PC-3 (cell line): ENCODE measurements around the gene STK4. TPM values are rescaled to one million over a fixed set of nuclear protein-coding genes. Genes with fewer than 3 reads are reported as not detected.

Source experiments
- ATAC-seq: fragments of 200-7000 bp; cut with Tn5 transposase; 2 replicates; pipeline ENCODE4 v1.9.1; 2020; ENCODE audit warnings: mild to moderate bottlenecking, moderate library complexity
- BruUV-seq: library from RNA; stranded (reverse); fragments of 400-500 nt; replicated peaks from 2 replicates; lab custom pipeline; 2021; lab: Mats Ljungman, UMichigan
- CTCF ChIA-PET: fragments of 300-600 bp; sonication (Branson Sonifier 250); formaldehyde crosslinking; loops from one replicate; lab custom pipeline; 2022; ENCODE audit warnings: antibody characterized with exemption; lab: Charles Lee
- POLR2A ChIA-PET: fragments of 300-600 bp; sonication (Branson Sonifier 250); formaldehyde crosslinking; loops from one replicate; lab custom pipeline; 2022; ENCODE audit warnings: antibody characterized with exemption; ENCODE audit not compliant: unreplicated experiment; lab: Charles Lee
- DNase-seq: peaks from one replicate; pipeline ENCODE4 v3.0.0-alpha.2; 2015
- H2AFZ ChIP-seq: fragments of 300-600 bp; sonication (generic); 2 replicates; pipeline ENCODE4 v1.6.0; 2016; ENCODE audit warnings: antibody characterized with exemption, low read length
- H3F3A ChIP-seq: fragments of 300-600 bp; sonication (generic); one replicate; pipeline ENCODE4 v1.6.0; 2017; ENCODE audit warnings: antibody characterized with exemption, low read length, control low read depth, mild to moderate bottlenecking; ENCODE audit not compliant: unreplicated experiment
- H3K27ac ChIP-seq: fragments of 300-600 bp; sonication (generic); 2 replicates; pipeline ENCODE4 v1.5.1; 2016; ENCODE audit warnings: mild to moderate bottlenecking, low read length
- H3K27me3 ChIP-seq: fragments of 300-600 bp; sonication (generic); 2 replicates; pipeline ENCODE4 v1.6.1; 2016; ENCODE audit warnings: low read length, mixed read lengths
- H3K36me3 ChIP-seq: fragments of 300-600 bp; sonication (generic); 2 replicates; pipeline ENCODE4 v1.6.1; 2016; ENCODE audit warnings: low read depth, mixed run types, low read length, mixed read lengths
- H3K4me1 ChIP-seq: fragments of 300-600 bp; sonication (generic); 2 replicates; pipeline ENCODE4 v1.5.1; 2016; ENCODE audit warnings: low read length; ENCODE audit not compliant: insufficient read depth
- H3K4me2 ChIP-seq: fragments of 300-600 bp; sonication (generic); 2 replicates; pipeline ENCODE4 v1.6.0; 2016; ENCODE audit warnings: low read length
- H3K4me3 ChIP-seq: fragments of 300-600 bp; sonication (generic); 2 replicates; pipeline ENCODE4 v1.5.1; 2016; ENCODE audit warnings: mild to moderate bottlenecking, low read length, mixed read lengths
- H3K79me2 ChIP-seq: fragments of 300-600 bp; sonication (generic); 2 replicates; pipeline ENCODE4 v1.6.1; 2017; ENCODE audit warnings: low read length, mixed read lengths
- H3K9ac ChIP-seq: fragments of 300-600 bp; sonication (generic); 2 replicates; pipeline ENCODE4 v1.6.0; 2016; ENCODE audit warnings: mild to moderate bottlenecking, low read length
- H3K9me2 ChIP-seq: fragments of 300-600 bp; sonication (generic); replicated peaks from 2 replicates; pipeline ENCODE4 v1.6.1; 2016; ENCODE audit warnings: mixed run types, low read length, mixed read lengths
- H3K9me3 ChIP-seq: fragments of 300-600 bp; sonication (generic); 2 replicates; pipeline ENCODE4 v1.6.1; 2016; ENCODE audit warnings: low read length, mixed read lengths
- H4K20me1 ChIP-seq: fragments of 300-600 bp; sonication (generic); 2 replicates; pipeline ENCODE4 v1.6.1; 2016; ENCODE audit warnings: low read length, mixed read lengths
- EZH2 ChIP-seq: fragments of 300-600 bp; sonication (generic); IDR thresholded peaks from one replicate; pipeline ENCODE4 v1.6.1; 2017; ENCODE audit warnings: antibody characterized with exemption, mild to moderate bottlenecking, low read length; ENCODE audit not compliant: unreplicated experiment
- EZH2phosphoT487 ChIP-seq: fragments of 300-600 bp; sonication (generic); IDR thresholded peaks from 2 replicates; pipeline ENCODE4 v1.6.1; 2018; ENCODE audit warnings: mild to moderate bottlenecking, antibody characterized with exemption, low read length, borderline replicate concordance
- intact Hi-C: fragments of 100-400 bp; cut with micrococcal nuclease; formaldehyde crosslinking; loops from 2 replicates; pipeline ENCODE4 v1.9.0; 2023
- total RNA-seq: library from RNA; depleted of rRNA; stranded (reverse); fragments of >200 nt; gene quantifications from 2 replicates; pipeline ENCODE4 v1.2.3, GENCODE V29; 2014
- TF ChIP-seq, protein P1 (sequence below): fragments of 300-600 bp; sonication (generic); conservative IDR thresholded peaks from 2 replicates; pipeline ENCODE4 v1.5.1; 2017; ENCODE audit warnings: antibody characterized with exemption, low read depth, mild to moderate bottlenecking, low read length

The STK4 gene
- total RNA-seq, 1 experiment from 2014 or later, result 18.6 TPM

DNA sequence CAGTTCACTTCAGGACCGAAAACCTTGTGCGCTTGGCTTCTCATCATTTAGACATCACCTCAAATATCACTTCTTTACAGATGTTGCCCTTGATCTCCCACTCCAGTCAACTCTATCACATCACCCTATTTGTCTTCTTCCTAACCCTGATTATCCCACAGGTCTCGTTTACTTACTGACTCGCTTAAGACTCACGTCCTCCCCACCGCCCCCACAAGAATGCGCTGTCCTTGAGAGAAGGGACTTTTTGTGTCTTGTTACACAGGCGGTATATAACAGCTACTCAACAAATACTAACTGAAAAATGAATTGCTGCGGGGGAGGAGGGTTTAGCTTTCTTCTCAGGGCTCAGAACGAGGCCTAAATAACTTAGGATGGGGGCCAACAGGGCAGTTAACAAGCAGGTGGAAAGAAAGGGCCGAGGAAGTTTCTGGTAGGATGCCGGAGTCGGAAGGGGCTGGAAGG is 6.6 kb upstream of the STK4 start:
- ChIA-PET POLR2A (interaction anchor here (0.6 to 0.9 kb wide), 3 partner anchors 48 to 314 kb away, joined by 3 to 8 read pairs (median 4); no protein-coding TSS in a partner anchor), CTCF (interaction anchor here (0.7 to 2.0 kb wide), 2 partner anchors 11 to 51 kb away, joined by 3 to 4 read pairs; no protein-coding TSS in a partner anchor)
- H3K9me2 ChIP-seq, result no peaks in the 10 kb centered on the region
- peak overlapping the region; percentile 91 for H3K9ac ChIP-seq
- BruUV-seq, result TSS peak; percentile 57
- peaks cover 32% of the 10 kb centered on the region for H3K36me3 ChIP-seq
- no peaks in the 10 kb centered on the region for H3K9me3 ChIP-seq
- TF ChIP-seq EZH2 (no peak), EZH2phosphoT487 (no peak)
- TF ChIP-seq, protein P1, sequence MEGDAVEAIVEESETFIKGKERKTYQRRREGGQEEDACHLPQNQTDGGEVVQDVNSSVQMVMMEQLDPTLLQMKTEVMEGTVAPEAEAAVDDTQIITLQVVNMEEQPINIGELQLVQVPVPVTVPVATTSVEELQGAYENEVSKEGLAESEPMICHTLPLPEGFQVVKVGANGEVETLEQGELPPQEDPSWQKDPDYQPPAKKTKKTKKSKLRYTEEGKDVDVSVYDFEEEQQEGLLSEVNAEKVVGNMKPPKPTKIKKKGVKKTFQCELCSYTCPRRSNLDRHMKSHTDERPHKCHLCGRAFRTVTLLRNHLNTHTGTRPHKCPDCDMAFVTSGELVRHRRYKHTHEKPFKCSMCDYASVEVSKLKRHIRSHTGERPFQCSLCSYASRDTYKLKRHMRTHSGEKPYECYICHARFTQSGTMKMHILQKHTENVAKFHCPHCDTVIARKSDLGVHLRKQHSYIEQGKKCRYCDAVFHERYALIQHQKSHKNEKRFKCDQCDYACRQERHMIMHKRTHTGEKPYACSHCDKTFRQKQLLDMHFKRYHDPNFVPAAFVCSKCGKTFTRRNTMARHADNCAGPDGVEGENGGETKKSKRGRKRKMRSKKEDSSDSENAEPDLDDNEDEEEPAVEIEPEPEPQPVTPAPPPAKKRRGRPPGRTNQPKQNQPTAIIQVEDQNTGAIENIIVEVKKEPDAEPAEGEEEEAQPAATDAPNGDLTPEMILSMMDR, result no peak
- peak overlapping the region; percentile 60; the same call in 1 of the 2 replicates for H2AFZ ChIP-seq
- ATAC-seq (peak; percentile 69), DNase-seq (peak; percentile 94)
- peak overlapping the region; percentile 93 for H3K4me2 ChIP-seq
- H3F3A ChIP-seq, result no peaks in the 10 kb centered on the region
- H3K4me1 ChIP-seq, result peaks cover 47% of the 10 kb centered on the region
- H4K20me1 ChIP-seq, result peaks cover 44% of the 10 kb centered on the region
- H3K27me3 ChIP-seq, result no peaks in the 10 kb centered on the region
- peaks cover 55% of the 10 kb centered on the region for H3K79me2 ChIP-seq
- intact Hi-C loops, result loop anchor here (2.0 kb wide), 1 partner anchor 49 kb away; the partner anchor contains the start of gene PABPC1L
- peak overlapping the region; percentile 89 for H3K27ac ChIP-seq
- peak overlapping the region; percentile 79 for H3K4me3 ChIP-seq

DNA sequence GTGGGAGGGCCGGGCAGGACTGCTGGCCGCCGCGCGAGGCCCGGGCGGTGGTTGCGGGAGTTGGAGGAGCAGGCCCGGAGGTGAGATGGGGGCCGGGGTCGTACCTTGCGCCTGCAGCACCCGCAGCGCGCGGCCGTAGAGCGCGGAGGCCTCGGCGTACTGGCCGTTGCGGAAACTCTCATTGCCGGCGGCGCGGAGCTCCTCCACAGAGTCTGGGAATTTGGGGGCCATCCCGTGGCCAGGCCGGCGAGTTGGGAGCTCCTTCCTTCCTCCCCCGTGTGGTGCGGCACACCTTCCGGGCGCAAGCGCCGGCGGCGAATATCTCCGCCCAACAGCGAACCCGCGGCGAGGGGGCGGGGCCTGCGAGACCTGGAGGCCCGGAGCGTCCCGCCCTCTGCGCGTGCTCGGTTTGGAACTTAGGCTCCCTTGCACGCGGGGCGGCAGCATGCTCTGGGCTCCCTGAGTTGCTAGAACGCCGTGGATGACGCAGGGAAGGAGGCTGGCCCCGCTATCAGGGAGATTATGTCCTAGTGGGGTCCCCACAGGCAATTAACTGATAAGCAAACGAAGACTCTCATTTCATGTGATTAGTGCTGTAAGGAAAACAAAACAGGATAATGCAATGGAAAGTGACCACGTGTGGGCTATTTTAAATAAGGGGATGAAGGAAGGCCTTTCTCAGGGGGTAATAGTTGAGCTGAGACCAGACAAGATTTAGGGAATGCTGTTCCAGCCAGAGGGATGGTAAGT is 6.0 kb upstream of the STK4 start, which contains the start of gene TOMM34:
TOMM34 (minus strand) TSS at position 295 of the 750 bp plus-strand sequence; CDS start at position 231, 64 bp downstream.
- Histone ChIP-seq H3F3A (no peaks in the 10 kb centered on the region), H3K9ac (peak within 1 kb of the TSS; percentile 91), H2AFZ (peak within 1 kb of the TSS; percentile 60), H3K36me3 (peaks cover 26% of the 10 kb centered on the region), H3K4me2 (peak within 1 kb of the TSS; percentile 93), H3K9me3 (no peaks in the 10 kb centered on the region), H3K9me2 (no peaks in the 10 kb centered on the region), H3K4me3 (peak within 1 kb of the TSS; percentile 79), H3K27ac (peak within 1 kb of the TSS; percentile 89), H3K4me1 (peaks cover 47% of the 10 kb centered on the region), H3K79me2 (peaks cover 49% of the 10 kb centered on the region), H4K20me1 (peaks cover 38% of the 10 kb centered on the region), H3K27me3 (no peaks in the 10 kb centered on the region)
- intact Hi-C loops, result no loop called here
- ATAC-seq (peak; percentile 83), DNase-seq (peak; percentile 97)
- ChIA-PET CTCF (interaction anchor here (0.6 to 2.0 kb wide), 4 partner anchors 12 to 119 kb away, joined by 4 to 6 read pairs (median 4); no protein-coding TSS in a partner anchor), POLR2A (interaction anchor here (0.6 to 0.9 kb wide), 2 partner anchors 104 to 313 kb away, joined by 4 to 8 read pairs; no protein-coding TSS in a partner anchor)
- BruUV-seq, result no TSS peak
- TF ChIP-seq, protein P1, result no peak
- TF ChIP-seq EZH2 (no peak), EZH2phosphoT487 (no peak)
